Measurements from ENCODE around the gene LTO1. TPM values are rescaled to one million over a fixed set of nuclear protein-coding genes. Genes with fewer than 3 reads are reported as not detected.

LTO1 gene
- total and polyA plus RNA-seq, 2 of the 13 experiments (the other 11 are each of a cell fraction or from before 2014, with no cell fraction given): 11.8 to 15.0 TPM

GRCh38 chr11:69657911-69658625 lies 17.1 kb downstream of the LTO1 start (continued):
- TF ChIP-seq, protein P1, sequence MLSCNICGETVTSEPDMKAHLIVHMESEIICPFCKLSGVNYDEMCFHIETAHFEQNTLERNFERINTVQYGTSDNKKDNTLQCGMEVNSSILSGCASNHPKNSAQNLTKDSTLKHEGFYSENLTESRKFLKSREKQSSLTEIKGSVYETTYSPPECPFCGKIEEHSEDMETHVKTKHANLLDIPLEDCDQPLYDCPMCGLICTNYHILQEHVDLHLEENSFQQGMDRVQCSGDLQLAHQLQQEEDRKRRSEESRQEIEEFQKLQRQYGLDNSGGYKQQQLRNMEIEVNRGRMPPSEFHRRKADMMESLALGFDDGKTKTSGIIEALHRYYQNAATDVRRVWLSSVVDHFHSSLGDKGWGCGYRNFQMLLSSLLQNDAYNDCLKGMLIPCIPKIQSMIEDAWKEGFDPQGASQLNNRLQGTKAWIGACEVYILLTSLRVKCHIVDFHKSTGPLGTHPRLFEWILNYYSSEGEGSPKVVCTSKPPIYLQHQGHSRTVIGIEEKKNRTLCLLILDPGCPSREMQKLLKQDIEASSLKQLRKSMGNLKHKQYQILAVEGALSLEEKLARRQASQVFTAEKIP (CRISPR knock-in tag; IDR thresholded peaks at IDR 0.05; ENCODE audit: borderline replicate concordance): no peak
- TF ChIP-seq ZNF124 (CRISPR knock-in tag; IDR thresholded peaks at IDR 0.05): peak; percentile 69; the same call in 1 of the 2 replicates
- no peak for TF ChIP-seq ZBTB46 (CRISPR knock-in tag; IDR thresholded peaks at IDR 0.05; ENCODE audit: borderline replicate concordance)
- no peak; the same call in 1 of the 2 replicates for TF ChIP-seq PBX3 (CRISPR knock-in tag; IDR thresholded peaks at IDR 0.05; ENCODE audit: borderline replicate concordance)
- no peak for TF ChIP-seq ZNF180 (CRISPR knock-in tag; IDR thresholded peaks at IDR 0.05; ENCODE audit: borderline replicate concordance, low read depth)
- no peak for TF ChIP-seq TRIM24 (CRISPR knock-in tag; IDR thresholded peaks at IDR 0.05)
- TF ChIP-seq ZSCAN22 (CRISPR knock-in tag; IDR thresholded peaks at IDR 0.05): no peak
- 0 out of 2 replicates have a peak, but pooled peaks have one; percentile 62 for TF ChIP-seq ZBTB42 (CRISPR knock-in tag; IDR thresholded peaks at IDR 0.05)
- TF ChIP-seq GTF2F1 (IDR thresholded peaks at IDR 0.05; ENCODE audit: low read length): no peak
- TF ChIP-seq POLR2AphosphoS5 (IDR thresholded peaks at IDR 0.05; ENCODE audit: low read depth, low read length): peak; percentile 28; the same call in 1 of the 2 replicates
- TF ChIP-seq, protein P2, sequence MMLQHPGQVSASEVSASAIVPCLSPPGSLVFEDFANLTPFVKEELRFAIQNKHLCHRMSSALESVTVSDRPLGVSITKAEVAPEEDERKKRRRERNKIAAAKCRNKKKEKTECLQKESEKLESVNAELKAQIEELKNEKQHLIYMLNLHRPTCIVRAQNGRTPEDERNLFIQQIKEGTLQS (CRISPR knock-in tag; IDR thresholded peaks at IDR 0.05): peak; percentile 82
- no peak for TF ChIP-seq SETDB1 (CRISPR knock-in tag; IDR thresholded peaks at IDR 0.05; ENCODE audit: borderline replicate concordance)
- TF ChIP-seq RNF2 (conservative IDR thresholded peaks at IDR 0.05; ENCODE audit: low read depth): no peak; the same call in 1 of the 2 replicates
- TF ChIP-seq SMC3 (IDR thresholded peaks at IDR 0.05; ENCODE audit: low read length): no peak; the same call in 1 of the 2 replicates
- TF ChIP-seq, protein P3, sequence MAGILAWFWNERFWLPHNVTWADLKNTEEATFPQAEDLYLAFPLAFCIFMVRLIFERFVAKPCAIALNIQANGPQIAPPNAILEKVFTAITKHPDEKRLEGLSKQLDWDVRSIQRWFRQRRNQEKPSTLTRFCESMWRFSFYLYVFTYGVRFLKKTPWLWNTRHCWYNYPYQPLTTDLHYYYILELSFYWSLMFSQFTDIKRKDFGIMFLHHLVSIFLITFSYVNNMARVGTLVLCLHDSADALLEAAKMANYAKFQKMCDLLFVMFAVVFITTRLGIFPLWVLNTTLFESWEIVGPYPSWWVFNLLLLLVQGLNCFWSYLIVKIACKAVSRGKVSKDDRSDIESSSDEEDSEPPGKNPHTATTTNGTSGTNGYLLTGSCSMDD (CRISPR knock-in tag; IDR thresholded peaks at IDR 0.05): no peak
- TF ChIP-seq PRMT3 (CRISPR knock-in tag; IDR thresholded peaks at IDR 0.05; ENCODE audit: borderline replicate concordance, low read depth): no peak
- peak; percentile 80 for TF ChIP-seq DRAP1 (CRISPR knock-in tag; IDR thresholded peaks at IDR 0.05)
- TF ChIP-seq ZC3H13 (CRISPR knock-in tag; IDR thresholded peaks at IDR 0.05): peak; percentile 90
- TF ChIP-seq, protein P4, sequence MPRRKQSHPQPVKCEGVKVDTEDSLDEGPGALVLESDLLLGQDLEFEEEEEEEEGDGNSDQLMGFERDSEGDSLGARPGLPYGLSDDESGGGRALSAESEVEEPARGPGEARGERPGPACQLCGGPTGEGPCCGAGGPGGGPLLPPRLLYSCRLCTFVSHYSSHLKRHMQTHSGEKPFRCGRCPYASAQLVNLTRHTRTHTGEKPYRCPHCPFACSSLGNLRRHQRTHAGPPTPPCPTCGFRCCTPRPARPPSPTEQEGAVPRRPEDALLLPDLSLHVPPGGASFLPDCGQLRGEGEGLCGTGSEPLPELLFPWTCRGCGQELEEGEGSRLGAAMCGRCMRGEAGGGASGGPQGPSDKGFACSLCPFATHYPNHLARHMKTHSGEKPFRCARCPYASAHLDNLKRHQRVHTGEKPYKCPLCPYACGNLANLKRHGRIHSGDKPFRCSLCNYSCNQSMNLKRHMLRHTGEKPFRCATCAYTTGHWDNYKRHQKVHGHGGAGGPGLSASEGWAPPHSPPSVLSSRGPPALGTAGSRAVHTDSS (CRISPR knock-in tag; conservative IDR thresholded peaks at IDR 0.05): no peak
- TF ChIP-seq NCOA2 (CRISPR knock-in tag; IDR thresholded peaks at IDR 0.05): peak; percentile 94
- TF ChIP-seq ZNF577 (CRISPR knock-in tag; IDR thresholded peaks at IDR 0.05; ENCODE audit: borderline replicate concordance, low read depth): no peak
- peak; percentile 75; the same call in 1 of the 2 replicates for TF ChIP-seq TP53 (CRISPR knock-in tag; conservative IDR thresholded peaks at IDR 0.05)

Measured in HepG2 (cell line).